Measurements from ENCODE around the gene PRR19. TPM values are rescaled to one million over a fixed set of nuclear protein-coding genes. Genes with fewer than 3 reads are reported as not detected.

The PRR19 gene
- total RNA-seq, 1 donor from 2014 or later: 0.52 TPM

GRCh38 chr19:42325896-42326771, 24.2 kb downstream of the PRR19 start:
- intact Hi-C loops (cut with DNase I): no loop called here
- Histone ChIP-seq H3K9me3 (no peaks in the 10 kb centered on the region), H3K27me3 (peaks cover 25% of the 10 kb centered on the region), H3K36me3 (no peaks in the 10 kb centered on the region), H3K4me3 (peak overlapping the region; percentile 96), H3K27ac (peak overlapping the region; percentile 78), H3K4me1 (peaks cover 22% of the 10 kb centered on the region)
- DNase-seq: no peak
- peak; percentile 14 for TF ChIP-seq CTCF (IDR thresholded peaks at IDR 0.05)
- ATAC-seq: no peak

GRCh38 chr19:42326969-42327368, 25.0 kb downstream of the PRR19 start:
- intact Hi-C loops (cut with DNase I): no loop called here

GRCh38 chr19:42327381-42327780, 25.4 kb downstream of the PRR19 start:
- Histone ChIP-seq H3K9me3 (no peaks in the 10 kb centered on the region), H3K4me3 (no peak overlapping the region), H3K4me1 (peaks cover 22% of the 10 kb centered on the region), H3K36me3 (no peaks in the 10 kb centered on the region), H3K27me3 (peaks cover 25% of the 10 kb centered on the region), H3K27ac (no peak overlapping the region)
- DNase-seq (no peak), ATAC-seq (no peak)
- no peak for TF ChIP-seq CTCF (IDR thresholded peaks at IDR 0.05)
- intact Hi-C loops (cut with DNase I): no loop called here

More at GRCh38 chr19:42326969-42327368, 25.0 kb downstream of the PRR19 start:
- Histone ChIP-seq H3K27ac (no peak overlapping the region), H3K9me3 (no peaks in the 10 kb centered on the region), H3K4me3 (no peak overlapping the region), H3K4me1 (peaks cover 22% of the 10 kb centered on the region), H3K36me3 (no peaks in the 10 kb centered on the region), H3K27me3 (peaks cover 25% of the 10 kb centered on the region)
- no peak for TF ChIP-seq CTCF (IDR thresholded peaks at IDR 0.05)
- DNase-seq (no peak), ATAC-seq (no peak)

GRCh38 chr19:42328106-42328505, 26.2 kb downstream of the PRR19 start:
- peaks cover 19% of the 10 kb centered on the region for H3K27me3 ChIP-seq
- ATAC-seq: no peak
- H3K36me3 ChIP-seq: no peaks in the 10 kb centered on the region
- H3K27ac ChIP-seq: no peak overlapping the region
- TF ChIP-seq CTCF (IDR thresholded peaks at IDR 0.05): no peak
- H3K9me3 ChIP-seq: no peaks in the 10 kb centered on the region
- intact Hi-C loops (cut with DNase I): no loop called here
- H3K4me3 ChIP-seq: no peak overlapping the region
- H3K4me1 ChIP-seq: peaks cover 22% of the 10 kb centered on the region
- no peak for DNase-seq

- H3K9me3 ChIP-seq: no peaks in the 10 kb centered on the region
- no peaks in the 10 kb centered on the region for H3K36me3 ChIP-seq
- TF ChIP-seq CTCF (IDR thresholded peaks at IDR 0.05): no peak
- intact Hi-C loops (cut with DNase I): no loop called here
- H3K27me3 ChIP-seq: peaks cover 12% of the 10 kb centered on the region
- no peak overlapping the region for H3K4me3 ChIP-seq
- ATAC-seq (no peak), DNase-seq (no peak)
- H3K27ac ChIP-seq: no peak overlapping the region
- H3K4me1 ChIP-seq: peaks cover 22% of the 10 kb centered on the region
These were observed 26.9 kb downstream of the PRR19 start for GRCh38 chr19:42328854-42329253.

Measured in upper lobe of right lung (tissue), 1 donor.